Stimulated activated CD4-positive, alpha-beta T cell treated with anti-CD3 and anti-CD28 coated beads, Interleukin-4, amount 100 ng/mL, for 1 hour (primary cell): ENCODE data around the gene TMEM135.
"Not testable (repeated sequence)": the region's sequence is repeated elsewhere in the genome, so short reads cannot be mapped to it uniquely, and the experiment has no call there.

ENCODE experiments used
- DNase-seq: peaks from one replicate; pipeline ENCODE4 v3.0.0-alpha.2; 2020

TMEM135 gene

DNA sequence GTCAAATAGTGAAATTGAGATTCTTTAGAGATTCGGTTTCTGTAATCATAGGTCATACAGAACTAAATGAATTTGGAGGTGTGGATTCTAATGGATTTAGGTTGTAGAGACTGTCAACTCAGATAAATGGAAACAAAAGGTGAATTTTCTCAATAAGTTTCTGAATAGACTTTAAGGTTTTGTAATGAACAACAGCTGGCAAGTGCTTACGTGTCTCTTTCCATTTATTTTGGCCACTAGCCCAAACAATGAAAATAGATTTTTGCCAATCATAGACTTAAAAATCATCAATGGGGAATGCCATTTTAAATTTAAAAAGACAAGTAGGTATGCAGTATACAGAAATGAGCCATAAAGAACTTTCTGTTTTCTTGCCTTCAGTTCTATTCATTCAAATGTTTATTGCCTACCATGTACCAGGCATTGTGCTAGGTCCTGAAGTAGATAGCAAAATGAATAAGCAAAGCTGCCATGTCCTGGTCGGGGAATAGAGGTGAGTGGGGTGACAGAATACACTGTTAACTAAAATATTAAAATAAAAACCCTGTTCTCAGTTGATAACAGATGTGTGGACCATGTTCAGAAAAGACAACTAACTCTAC lies 16.9 kb upstream of the TMEM135 start:
- no peak for DNase-seq

DNA sequence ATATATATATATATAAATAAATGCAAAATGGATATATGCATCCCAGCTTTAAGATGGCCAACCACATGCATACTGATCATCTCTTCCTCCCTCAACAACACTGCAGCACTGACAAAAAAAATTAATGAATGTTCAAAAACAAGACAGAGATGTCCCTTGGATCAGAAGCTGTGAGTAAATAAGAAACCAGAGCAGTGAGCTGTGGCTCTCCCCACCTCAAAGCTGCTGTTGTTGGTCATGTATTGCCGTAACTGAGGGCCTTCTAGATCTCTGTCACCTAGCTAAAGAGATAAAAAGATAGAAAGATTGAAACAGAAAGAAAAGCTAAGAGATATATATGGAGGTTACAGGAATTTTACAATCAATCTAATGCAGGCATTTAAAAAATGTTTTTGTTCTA lies 15.5 kb upstream of the TMEM135 start:
- DNase-seq = no peak

DNA sequence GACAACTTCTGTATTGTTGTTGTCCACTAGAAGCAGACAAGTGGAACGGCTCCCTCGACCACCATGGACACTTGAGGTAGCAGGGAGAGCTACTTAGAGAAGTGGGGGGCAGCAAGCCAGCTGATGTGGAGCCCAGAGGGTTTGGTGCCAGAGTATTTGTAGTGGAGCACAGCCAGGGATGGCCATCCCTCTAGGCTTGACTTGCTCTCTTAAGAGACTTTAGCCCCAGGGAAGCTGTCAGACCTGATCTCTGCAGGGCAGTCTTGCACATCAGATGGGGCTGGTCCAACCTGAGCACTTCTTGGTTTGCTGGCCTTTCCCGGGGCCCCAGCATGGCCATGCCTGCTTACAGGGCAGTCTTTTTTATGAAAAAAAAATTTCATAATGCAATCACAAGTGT lies 15.0 kb upstream of the TMEM135 start:
- DNase-seq = no peak

DNA sequence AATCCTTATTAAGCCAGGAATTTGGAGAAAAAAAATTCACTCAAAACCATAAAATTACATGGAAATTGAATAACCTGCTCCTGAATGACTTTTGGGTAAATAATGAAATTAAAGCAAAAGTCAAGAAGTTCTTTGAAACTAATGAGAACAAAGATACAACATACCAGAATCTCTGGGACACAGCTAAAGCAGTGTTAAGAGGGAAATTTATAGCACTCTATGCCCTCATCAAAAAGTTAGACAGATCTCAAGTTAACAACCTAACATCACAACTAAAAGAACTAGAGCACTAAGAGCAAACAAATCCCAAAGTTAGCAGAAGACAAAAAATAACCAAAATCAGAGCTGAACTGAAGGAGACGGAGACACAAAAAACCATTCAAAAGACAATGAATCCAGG lies 11.3 kb upstream of the TMEM135 start:
- DNase-seq = not testable (repeated sequence)

DNA sequence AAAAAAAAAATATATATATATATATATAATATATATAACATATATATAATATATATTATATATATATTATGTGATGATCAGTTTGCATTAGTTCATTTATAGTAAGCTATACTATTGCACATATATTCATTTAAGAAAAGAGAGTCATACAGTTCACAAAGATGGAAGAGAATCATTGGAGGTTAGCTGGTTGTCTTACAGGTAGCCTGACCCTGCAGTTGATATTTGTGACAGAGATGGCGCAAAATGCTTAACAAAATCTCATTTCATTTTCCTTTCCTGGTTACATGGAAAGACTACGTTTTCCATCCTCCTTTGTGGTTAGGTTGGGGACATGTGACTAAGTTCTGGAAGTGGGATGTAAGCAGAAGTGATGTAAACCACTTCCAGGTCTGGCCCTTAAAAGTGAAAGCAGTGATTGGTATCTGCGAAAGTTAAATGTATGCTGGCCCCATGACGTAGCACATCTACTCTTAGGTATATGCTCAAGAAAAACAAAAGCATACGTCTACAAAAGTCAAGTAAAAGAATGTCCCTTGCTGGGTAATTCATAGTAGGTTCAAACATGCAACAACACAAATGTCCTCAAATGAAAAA lies 7.2 kb upstream of the TMEM135 start:
- DNase-seq = no peak

DNA sequence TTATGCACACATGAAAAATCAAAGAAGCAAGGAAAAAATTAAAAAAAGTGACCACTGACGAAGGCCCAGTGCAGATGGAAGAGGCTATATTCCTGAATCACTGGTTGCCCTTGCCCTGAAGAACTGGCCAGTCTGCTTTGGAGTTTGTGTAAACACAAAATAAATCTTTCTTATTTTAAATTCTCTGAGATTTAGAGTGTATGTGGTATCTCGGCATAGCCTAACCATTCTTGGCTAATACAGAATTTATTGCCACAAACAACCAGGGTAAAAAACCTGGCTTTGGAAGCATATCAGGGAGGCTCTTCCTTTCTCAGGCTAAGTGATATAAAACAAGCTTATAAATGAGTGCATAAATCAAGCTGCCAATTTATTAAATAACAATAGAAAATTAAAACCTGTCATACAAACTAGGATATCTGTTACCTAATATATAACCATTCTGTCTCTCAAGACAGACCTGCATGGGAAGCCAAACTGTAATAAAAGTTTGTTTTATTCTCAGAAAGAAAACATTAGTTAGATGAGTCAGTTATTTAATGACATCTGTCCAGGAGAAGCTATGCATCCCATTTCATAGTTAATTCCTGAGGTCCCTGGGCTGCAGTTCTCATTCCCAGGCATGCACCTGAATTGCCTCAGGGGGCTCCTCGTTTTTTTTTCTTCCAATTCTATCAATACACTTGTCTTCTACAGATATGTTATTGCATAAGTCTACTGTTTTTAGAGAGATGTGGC lies 6.1 kb upstream of the TMEM135 start:
- DNase-seq = no peak

DNA sequence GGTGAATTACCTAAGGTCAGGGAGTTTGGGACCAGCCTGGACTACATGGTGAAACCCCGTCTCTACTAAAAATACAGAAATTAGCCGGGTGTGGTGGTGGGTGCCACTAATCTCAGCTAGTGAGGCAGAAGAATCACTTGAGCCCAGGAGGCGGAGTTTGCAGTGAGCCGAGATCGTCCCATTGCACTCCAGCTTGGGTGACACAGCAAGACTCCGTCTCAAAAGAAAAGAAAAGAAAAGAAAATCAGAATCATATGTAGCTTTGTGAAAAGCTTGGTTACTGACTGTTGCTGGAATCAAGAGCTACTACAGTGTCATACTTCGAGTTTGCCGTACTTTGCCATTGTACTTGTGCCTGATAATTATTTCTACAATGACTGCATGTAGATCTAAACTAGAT lies 4.2 kb upstream of the TMEM135 start:
- no peak for DNase-seq

DNA sequence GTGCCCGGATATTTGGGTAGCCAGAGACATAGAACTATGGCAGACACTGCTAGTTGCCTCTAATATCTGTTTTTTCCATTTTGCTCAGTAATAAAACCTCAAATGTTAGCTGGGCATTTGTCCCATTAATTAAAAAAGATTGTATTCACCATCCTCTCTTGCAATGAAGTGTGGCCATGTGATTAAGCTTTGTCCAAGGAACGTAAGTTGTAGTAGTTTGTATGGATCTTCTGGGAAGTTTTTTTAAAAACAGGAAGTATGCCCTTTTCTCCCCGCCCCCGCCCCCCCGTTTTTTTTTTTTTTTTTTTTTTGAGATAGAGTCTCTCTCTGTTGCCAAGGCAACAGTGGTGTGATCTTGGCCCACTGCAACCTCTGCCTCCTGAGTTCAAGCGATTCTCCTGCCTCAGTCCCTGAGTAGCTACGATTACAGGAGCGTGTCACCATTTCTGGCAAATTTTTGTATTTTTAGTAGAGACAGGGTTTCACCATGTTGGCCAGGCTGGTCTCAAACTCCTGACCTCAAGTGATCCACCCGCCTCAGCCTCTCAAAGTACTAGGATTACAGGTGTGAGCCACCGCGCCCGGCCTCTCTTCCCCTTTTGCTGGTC lies 1.7 kb upstream of the TMEM135 start:
- DNase-seq = no peak

DNA sequence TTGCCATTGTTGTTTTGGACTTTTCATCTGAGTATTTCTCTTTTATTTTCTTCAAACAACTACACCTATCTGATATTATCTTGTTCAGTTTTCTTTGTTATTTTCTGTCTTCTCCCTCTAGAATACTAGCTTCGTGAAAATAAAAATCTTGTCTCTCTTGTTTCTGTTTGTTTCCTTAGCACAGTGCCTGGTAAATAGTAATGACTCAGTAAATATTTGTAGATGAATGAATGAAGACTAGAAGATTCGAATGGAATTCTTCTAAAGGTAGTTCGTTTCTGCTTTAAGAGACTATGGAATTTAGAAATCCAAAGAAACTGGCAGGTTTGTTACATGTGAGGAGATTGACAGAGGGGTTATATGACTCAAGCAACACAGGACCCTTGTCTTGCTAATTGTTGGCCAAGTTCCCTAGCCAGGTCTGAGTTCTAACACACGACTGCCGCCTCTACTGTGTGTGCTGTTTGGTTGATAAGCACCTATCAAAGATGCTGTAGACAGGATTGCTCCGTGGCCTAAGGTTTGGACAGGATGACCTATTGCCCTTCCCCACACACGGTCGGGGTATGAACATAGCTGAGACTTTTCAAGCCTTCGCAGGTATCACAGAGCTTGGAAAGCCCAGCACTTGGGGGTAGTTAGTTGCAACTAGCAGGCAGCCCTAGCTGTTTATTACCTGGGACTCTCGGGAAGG lies 831 bp upstream of the TMEM135 start:
- no peak for DNase-seq

DNA sequence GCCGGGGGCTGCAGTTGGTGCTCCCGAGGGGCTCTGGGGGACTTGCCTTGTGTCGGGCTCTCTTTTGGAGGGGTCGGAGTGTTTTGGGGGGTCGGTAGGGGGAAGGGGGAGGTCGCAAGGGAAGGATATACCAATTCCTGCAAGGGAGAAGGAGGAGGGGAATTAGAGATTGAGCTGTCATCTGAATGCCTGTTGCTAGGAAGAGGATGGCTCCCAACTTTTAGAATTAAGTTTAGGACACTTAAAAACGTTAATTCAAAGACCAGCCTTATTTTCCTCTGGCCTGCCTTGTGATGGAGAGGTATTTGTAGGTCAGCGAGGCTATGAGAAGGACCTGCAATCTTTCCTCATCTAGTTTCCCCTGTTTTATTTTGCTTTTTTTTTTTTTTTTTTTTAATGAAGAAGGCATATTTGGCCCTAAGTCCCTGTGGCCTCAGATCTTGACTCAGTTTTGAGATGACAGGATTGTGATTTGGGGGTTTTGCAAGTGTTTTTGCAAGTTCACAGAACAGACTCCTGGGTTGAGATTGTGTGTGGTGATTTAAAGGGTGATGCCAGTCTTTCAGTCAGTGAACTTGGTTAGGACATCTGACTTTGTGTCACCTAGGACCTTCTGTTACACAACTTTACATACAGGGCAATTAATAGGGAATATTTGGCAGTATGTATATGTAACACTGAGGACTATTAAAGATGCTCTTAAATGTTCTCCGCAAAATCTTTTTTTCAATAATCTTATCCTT lies 672 bp downstream of the TMEM135 start:
- DNase-seq = no peak

DNA sequence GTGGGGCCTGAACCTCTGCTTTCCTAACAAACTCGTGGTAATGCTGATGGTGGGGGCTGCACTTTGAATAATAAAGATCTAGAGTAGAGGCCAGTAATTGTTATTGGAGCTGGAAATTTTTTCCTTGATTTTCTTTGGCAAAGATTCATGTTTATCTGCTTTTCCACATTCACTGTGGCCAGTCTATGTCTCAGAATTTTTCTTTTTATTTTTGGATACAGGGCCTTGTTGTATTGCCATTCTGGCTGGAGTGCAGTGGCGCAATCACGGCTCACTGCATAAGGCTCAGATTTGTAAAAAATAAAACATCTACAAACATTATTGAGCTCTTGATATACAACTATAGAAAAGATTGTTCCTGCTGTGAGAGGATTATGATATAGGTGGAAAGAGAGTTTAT lies 1.6 kb downstream of the TMEM135 start:
- no peak for DNase-seq

DNA sequence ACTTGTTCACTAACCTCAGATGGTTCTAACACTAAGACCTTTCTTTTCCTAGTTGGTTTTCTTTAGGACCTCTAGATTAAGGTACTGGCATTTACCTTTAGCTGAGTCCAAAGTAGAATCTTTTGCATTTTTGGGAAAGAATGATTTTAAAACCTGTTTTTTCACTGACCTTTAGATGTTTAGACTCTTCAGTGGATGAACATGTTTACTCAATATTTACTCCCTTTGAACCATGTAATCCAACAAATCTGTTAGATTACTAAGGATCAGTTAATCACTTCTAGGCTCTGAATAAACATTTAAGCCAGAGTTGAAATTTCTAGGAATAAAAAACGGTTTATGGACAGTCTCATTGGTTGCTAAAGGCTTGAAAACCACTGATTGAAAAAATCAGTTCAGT lies 6.2 kb downstream of the TMEM135 start:
- DNase-seq = no peak

DNA sequence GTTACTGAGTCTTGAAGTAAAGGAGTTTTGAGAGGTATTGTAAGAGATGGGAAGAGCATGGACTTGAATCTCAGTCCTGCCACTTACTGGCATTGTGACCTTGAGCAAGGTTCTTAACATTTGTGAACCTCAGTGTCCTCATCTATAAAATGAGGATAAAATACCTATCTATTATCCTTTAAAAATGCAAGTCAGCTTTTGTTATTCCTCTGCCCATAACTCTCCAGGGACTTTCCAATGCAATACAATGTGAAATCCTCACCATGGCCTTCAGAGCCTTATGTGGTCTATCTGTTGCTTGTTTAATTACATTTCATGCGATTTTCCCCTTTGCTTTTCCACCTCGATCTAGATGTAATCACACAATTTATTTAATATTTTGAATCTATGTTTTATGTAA lies 9.1 kb downstream of the TMEM135 start:
- no peak for DNase-seq

DNA sequence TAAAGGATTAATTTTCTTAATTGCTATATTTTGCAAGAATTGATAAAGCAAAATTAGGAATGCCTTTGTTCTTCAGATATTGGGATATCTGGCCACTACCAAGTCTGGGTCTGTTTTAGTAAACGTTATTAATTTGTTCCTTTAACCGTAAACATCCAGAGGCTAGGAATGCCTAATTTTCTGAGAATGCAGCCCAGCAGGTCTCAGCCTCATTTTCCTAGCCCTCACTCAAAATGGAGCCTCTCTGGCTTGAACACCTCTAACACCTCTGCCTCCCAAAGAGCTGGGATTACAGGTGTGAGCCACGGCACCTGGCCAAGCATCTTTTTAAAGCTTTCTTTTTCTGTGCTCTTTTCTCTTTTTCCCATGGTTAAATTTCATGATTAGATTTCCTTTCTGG lies 18.4 kb downstream of the TMEM135 start:
- DNase-seq = no peak

DNA sequence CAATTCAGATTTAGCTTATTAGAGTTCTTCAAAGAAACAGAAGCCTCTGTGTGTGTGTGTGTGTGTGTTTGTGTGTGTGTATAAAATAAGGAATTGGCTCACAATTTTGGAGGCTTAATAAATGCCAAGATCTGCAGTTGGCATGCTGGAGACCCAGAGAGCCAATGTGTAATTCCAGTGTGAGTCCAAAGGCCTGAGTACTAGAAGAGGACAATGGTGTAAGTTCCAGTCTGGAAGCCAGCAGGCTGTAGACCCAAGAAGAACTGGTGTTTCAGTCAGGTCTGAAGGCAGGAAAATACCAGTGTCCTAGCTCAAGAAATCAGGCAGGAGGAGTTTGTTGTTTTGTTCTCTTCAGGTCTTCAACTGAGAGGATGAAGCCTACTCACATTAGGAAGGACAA lies 20.0 kb downstream of the TMEM135 start:
- no peak for DNase-seq

DNA sequence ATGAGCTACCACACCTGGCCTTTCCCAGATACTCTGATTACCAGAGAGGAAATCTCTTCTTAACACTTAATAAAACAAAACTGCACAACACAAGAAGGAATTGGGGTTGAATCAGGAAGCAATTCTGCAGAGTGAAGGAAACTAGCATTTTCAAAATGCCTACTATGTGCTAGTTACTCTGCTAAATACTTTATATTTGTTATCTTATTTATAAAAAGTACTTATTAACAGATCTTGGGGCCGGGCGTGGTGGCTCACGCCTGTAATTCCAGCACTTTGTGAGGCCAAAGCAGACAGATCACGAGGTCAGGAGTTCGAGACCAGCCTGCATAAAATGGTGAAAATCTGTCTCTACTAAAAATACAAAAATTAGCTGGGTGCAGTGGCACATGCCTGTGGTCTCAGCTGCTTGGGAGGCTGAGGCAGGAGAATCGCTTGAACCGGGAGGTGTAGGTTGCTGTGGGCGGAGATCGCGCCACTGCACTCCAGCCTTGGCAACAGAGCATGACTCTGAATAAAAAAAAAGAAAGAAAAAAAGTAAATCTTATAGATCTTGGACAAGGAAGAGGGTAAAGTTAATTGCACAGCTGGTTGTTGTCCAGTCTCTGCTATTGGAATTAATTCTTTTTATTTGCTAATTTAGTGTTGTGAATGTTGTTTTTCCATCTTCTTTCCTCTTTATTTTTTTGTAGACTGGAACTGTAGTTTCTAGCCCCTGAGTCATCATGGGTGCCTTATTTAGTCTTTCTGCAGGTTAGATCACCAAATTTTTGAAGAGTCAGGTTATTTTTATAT lies 22.1 kb downstream of the TMEM135 start:
- no peak for DNase-seq

DNA sequence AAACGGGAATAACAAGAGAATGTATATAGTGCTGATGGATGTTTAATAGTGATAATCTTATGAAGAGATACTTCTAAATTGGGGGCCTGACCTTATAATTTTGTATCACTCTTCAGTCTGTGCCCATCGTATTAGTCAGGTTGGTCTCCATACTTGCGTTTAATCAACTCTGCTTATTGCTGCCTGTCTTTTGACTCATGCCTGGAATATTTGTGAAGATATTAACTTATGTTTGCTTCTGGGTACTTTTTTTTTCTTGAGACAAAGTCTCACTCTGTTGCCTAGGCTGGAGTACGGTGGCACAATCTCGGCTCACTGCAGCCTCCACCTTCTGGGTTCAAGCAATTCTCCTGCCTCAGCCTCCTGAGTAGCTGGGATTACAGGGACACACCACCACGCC lies 24.0 kb downstream of the TMEM135 start:
- no peak for DNase-seq

DNA sequence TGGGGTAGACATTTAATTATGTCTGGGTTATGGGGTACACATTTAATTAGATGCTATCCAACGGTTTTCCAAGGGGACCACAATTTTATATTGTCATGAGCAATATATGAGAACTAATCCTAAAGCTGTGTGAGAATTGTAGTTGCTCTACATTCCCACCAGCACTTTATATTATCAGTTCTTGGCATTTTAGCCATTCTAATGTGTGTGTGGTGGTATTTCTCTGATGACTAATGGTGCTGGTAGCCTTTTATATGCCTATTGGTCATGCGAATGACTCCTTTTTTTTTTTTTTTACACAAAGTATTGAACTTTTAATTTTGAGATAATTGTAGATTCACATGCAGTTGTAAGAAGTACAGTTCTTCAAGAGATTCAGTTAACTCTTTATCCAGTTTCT lies 26.2 kb downstream of the TMEM135 start:
- no peak for DNase-seq

DNA sequence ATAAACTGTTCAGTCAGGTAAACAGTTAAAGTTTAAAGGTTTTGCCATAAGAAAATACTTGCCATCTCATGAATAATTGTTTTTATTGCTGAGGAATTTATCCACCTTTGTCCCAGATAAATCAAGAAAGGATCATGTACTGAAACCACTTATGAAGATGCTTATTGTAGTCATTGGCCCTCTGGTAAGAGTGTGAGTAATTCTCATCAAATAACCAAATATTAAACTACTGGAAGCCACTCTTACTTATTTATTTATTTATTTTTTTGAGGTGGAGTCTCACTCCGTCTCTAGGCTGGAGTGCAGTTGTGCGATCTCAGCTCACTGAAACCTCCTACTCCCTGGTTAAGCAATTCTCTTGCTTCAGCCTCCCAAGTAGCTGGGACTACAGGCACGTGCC lies 35.1 kb downstream of the TMEM135 start:
- DNase-seq = no peak

DNA sequence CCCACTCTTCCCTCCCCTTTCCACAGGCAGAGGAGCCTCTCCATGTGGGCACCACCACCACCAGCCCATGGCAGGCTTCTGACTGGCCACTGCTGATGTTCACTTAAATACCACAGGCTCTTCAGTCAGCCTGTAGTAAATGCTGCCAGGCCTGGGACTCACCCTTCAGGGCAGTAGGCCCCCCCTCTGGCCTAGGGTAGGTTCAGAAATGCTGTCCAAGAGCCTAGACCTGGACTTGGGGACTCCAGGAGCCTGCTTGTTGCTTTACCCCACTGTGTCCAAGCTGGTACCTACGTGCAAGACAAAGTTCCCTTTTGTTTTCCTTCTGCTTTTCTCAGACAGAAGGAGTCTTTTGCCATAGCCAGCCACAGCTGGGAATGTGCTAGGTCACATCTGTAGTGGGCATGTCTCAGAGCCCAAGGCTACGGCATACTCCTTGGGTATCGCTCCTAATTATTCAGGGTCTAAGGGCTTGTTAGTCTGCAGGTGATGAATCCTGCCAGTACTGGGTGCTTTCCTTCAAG lies 38.6 kb downstream of the TMEM135 start:
- DNase-seq = no peak

DNA sequence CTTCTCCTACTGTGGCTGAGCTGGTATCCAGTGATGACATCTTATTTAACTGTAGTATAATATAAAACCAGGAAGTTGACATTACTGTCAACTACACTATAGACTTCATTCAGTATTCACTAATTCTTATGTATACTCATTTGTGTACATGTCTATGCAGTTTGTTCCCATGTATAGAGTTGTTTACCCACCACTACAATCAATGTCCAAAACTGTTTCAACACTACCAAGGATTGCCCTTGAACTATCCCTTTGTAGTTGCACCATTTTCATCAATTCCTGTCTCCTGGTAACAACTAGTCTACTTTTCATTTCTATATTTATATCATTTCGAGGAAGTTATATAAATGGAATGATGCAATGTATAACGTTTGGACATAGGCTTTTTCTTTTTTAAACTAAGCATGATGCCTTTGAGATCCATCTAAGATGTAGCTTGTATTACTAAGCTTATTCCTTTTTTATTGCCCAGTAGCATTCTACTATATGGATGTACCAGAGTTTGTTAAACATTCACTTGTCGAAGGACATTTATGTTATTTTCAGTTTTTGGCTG lies 39.2 kb downstream of the TMEM135 start:
- DNase-seq = no peak
